Panc1 (cell line): ENCODE measurements around the gene ACAD8. TPM values are rescaled to one million over a fixed set of nuclear protein-coding genes. Genes with fewer than 3 reads are reported as not detected.

Source experiments
- ATAC-seq: fragments of 200-7000 bp; cut with Tn5 transposase; 2 replicates; pipeline ENCODE4 v1.9.1; 2020; ENCODE audit warnings: mild to moderate bottlenecking, moderate library complexity
- BruUV-seq: library from RNA; stranded (reverse); fragments of 400-500 nt; replicated peaks from 2 replicates; lab custom pipeline; 2021; lab: Mats Ljungman, UMichigan
- CTCF ChIA-PET: fragments of 300-600 bp; sonication (Branson Sonifier 250); formaldehyde crosslinking; loops from one replicate; lab custom pipeline; 2022; ENCODE audit warnings: antibody characterized with exemption; lab: Charles Lee
- POLR2A ChIA-PET: fragments of 300-600 bp; sonication (Branson Sonifier 250); formaldehyde crosslinking; loops from one replicate; lab custom pipeline; 2022; ENCODE audit warnings: antibody characterized with exemption; lab: Charles Lee
- DNase-seq: peaks from one replicate; pipeline ENCODE4 v3.0.0-alpha.2; 2010; ENCODE audit warnings: low read depth, low spot score
- H3K27ac ChIP-seq: 2 replicates; pipeline ENCODE4 v1.5.1; 2011; ENCODE audit warnings: mild to moderate bottlenecking, low read length, inconsistent platforms
- H3K27me3 ChIP-seq: fragments of 200-500 bp; sonication (Bioruptor generic); 2 replicates; pipeline ENCODE4 v1.6.0; 2014; ENCODE audit warnings: low read length, inconsistent platforms; ENCODE audit not compliant: control insufficient read depth, insufficient read depth
- H3K36me3 ChIP-seq: fragments of 200-500 bp; sonication (Bioruptor generic); 2 replicates; pipeline ENCODE4 v1.5.1; 2014; ENCODE audit warnings: inconsistent platforms, mild to moderate bottlenecking, low read length, moderate library complexity; ENCODE audit not compliant: control insufficient read depth, insufficient read depth
- H3K4me1 ChIP-seq: 2 replicates; pipeline ENCODE4 v1.5.1; 2011; ENCODE audit warnings: inconsistent platforms, mild to moderate bottlenecking, low read length, moderate library complexity; ENCODE audit not compliant: control insufficient read depth, insufficient read depth
- H3K4me3 ChIP-seq, 2 experiments: 2 replicates each; pipeline ENCODE4 v1.5.1; 2011 to 2012; ENCODE audit warnings: low read depth in 2 of 2, low read length in 2 of 2, mild to moderate bottlenecking in 2 of 2, inconsistent platforms in 1 of 2, moderate library complexity in 1 of 2
- H3K9me3 ChIP-seq: fragments of 200-500 bp; sonication (Bioruptor generic); 2 replicates; pipeline ENCODE4 v1.5.1; 2014; ENCODE audit warnings: low read depth, mild to moderate bottlenecking, inconsistent platforms, low read length, moderate library complexity; ENCODE audit not compliant: control insufficient read depth, insufficient read depth
- POLR2AphosphoS5 ChIP-seq: IDR thresholded peaks from 2 replicates; pipeline ENCODE4 v1.6.1; 2012; ENCODE audit warnings: mild to moderate bottlenecking, low read depth, low read length, moderate library complexity
- SIN3A ChIP-seq: IDR thresholded peaks from 2 replicates; pipeline ENCODE4 v1.6.1; 2012; ENCODE audit warnings: low read depth, mild to moderate bottlenecking, low read length, moderate library complexity, borderline replicate concordance; ENCODE audit not compliant: insufficient read depth
- TCF7L2 ChIP-seq: IDR thresholded peaks from 2 replicates; pipeline ENCODE4 v1.6.1; 2011; ENCODE audit warnings: mild to moderate bottlenecking, low read depth, low read length, inconsistent platforms
- in situ Hi-C: cut with HindIII; loops from 2 replicates; pipeline ENCODE4 v1.10.0; 2016; ENCODE audit warnings: low sequenced_read_pairs, low pct_unique_long_range_greater_than_20kb
- intact Hi-C: fragments of 100-400 bp; cut with micrococcal nuclease; formaldehyde crosslinking; loops from one replicate; pipeline ENCODE4 v1.10.0; 2022; ENCODE audit not compliant: unreplicated experiment
- total RNA-seq: library from RNA; stranded (reverse); gene quantifications from one replicate; pipeline ENCODE4 v1.2.1, GENCODE V29; 2021; ENCODE audit not compliant: unreplicated experiment
- TF ChIP-seq, protein P1 (sequence below): fragments of 450-650 bp; IDR thresholded peaks from 2 replicates; pipeline ENCODE4 v1.5.1; 2017; ENCODE audit warnings: mild to moderate bottlenecking
- TF ChIP-seq, protein P2 (sequence below), 2 experiments: IDR thresholded peaks; 2 replicates each; pipeline ENCODE4 v1.6.1; 2011 to 2012; ENCODE audit warnings: low read depth in 2 of 2, control low read depth in 1 of 2, low read length in 1 of 2, mild to moderate bottlenecking in 1 of 2, moderate library complexity in 1 of 2; ENCODE audit not compliant: insufficient read depth in 1 of 2

Gene ACAD8
- total RNA-seq, 1 experiment from 2014 or later = 28.4 TPM

DNA sequence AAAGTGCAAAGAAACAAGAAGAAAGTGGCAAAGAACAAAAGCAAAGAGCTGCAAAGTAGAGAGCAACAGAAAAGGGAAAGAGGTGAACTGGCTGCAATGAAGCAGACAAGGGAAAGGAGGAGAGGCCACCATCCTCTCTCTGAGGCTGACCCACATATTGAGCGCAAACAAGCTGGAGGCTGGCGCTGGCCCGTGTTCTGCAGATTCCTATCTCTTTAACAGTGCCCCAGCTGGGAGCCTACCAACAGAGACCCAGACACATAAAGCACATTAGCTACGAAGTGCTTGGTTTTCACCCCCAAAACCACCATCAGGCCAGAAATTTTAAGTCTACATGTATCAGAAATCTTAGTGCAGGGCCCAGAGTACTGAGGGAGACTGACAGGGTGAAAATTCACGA is 47.2 kb upstream of the ACAD8 start:
- H3K9me3 ChIP-seq = no peaks in the 10 kb centered on the region
- POLR2A ChIA-PET = no interaction called here
- H3K36me3 ChIP-seq = peaks cover 53% of the 10 kb centered on the region

DNA sequence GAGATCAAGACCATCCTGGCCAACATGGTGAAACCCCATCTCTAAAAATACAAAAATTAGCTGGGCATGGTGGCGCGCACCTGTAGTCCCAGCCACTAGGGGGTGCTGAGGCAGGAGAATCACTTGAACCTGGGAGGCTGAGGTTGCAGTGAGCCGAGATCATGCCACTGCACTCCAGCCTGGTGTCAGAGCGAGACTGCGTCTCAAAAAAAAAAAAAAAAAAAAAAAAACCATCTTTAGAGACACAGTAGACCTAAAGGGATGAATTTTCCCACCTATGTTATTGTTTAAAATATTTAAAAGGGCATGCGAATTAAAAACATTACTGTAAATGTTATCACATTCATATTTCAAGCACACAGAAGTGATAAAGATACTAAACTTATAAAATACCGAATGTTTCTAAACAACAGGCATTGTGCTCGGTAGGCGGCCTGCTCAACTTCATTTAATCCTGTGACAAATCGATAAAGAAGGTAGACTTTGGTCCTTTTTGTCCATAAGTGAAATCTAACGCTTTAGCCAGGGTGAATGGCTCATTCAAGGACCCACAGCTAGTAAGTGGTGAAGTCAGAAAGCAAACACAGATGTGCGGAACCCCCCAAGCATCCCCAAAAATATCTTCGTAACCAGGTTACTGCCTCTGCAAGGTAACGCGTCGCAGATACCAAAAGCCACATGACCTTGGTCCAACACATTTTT is 45.7 kb upstream of the ACAD8 start:
- CTCF ChIA-PET = interaction anchor here (0.7 kb wide), 2 partner anchors 47 to 1560 kb away, joined by 8 to 25 read pairs; no protein-coding TSS in a partner anchor
- in situ Hi-C loops = no loop called here
- no peak for DNase-seq
- Histone ChIP-seq H3K27ac (no peak overlapping the region), H3K9me3 (no peaks in the 10 kb centered on the region), H3K27me3 (no peaks in the 10 kb centered on the region), H3K36me3 (peaks cover 53% of the 10 kb centered on the region), H3K4me1 (no peaks in the 10 kb centered on the region), H3K4me3 (no peak overlapping the region)
- POLR2A ChIA-PET = no interaction called here
- BruUV-seq = no TSS peak
- ATAC-seq = peak; percentile 72; the same call in 1 of the 2 replicates
- intact Hi-C loops = no loop called here
- TF ChIP-seq TCF7L2 = no peak
- TF ChIP-seq POLR2AphosphoS5 = no peak
- TF ChIP-seq, protein P1, sequence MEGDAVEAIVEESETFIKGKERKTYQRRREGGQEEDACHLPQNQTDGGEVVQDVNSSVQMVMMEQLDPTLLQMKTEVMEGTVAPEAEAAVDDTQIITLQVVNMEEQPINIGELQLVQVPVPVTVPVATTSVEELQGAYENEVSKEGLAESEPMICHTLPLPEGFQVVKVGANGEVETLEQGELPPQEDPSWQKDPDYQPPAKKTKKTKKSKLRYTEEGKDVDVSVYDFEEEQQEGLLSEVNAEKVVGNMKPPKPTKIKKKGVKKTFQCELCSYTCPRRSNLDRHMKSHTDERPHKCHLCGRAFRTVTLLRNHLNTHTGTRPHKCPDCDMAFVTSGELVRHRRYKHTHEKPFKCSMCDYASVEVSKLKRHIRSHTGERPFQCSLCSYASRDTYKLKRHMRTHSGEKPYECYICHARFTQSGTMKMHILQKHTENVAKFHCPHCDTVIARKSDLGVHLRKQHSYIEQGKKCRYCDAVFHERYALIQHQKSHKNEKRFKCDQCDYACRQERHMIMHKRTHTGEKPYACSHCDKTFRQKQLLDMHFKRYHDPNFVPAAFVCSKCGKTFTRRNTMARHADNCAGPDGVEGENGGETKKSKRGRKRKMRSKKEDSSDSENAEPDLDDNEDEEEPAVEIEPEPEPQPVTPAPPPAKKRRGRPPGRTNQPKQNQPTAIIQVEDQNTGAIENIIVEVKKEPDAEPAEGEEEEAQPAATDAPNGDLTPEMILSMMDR = peak; percentile 96
- TF ChIP-seq, protein P2, sequence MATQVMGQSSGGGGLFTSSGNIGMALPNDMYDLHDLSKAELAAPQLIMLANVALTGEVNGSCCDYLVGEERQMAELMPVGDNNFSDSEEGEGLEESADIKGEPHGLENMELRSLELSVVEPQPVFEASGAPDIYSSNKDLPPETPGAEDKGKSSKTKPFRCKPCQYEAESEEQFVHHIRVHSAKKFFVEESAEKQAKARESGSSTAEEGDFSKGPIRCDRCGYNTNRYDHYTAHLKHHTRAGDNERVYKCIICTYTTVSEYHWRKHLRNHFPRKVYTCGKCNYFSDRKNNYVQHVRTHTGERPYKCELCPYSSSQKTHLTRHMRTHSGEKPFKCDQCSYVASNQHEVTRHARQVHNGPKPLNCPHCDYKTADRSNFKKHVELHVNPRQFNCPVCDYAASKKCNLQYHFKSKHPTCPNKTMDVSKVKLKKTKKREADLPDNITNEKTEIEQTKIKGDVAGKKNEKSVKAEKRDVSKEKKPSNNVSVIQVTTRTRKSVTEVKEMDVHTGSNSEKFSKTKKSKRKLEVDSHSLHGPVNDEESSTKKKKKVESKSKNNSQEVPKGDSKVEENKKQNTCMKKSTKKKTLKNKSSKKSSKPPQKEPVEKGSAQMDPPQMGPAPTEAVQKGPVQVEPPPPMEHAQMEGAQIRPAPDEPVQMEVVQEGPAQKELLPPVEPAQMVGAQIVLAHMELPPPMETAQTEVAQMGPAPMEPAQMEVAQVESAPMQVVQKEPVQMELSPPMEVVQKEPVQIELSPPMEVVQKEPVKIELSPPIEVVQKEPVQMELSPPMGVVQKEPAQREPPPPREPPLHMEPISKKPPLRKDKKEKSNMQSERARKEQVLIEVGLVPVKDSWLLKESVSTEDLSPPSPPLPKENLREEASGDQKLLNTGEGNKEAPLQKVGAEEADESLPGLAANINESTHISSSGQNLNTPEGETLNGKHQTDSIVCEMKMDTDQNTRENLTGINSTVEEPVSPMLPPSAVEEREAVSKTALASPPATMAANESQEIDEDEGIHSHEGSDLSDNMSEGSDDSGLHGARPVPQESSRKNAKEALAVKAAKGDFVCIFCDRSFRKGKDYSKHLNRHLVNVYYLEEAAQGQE (IDR thresholded peaks at IDR 0.05; ENCODE audit: insufficient read depth in 1 of 2, low read depth in 2 of 2, low read length in 1 of 2) = no peak

More for the DNA sequence above, 47.2 kb upstream of the ACAD8 start:
- no TSS peak for BruUV-seq
- Histone ChIP-seq H3K27ac (no peak overlapping the region), H3K4me3 (no peak overlapping the region), H3K4me1 (no peaks in the 10 kb centered on the region), H3K27me3 (no peaks in the 10 kb centered on the region)
- CTCF ChIA-PET = no interaction called here
- intact Hi-C loops (no loop called here), in situ Hi-C loops (no loop called here)
- ATAC-seq = no peak
- DNase-seq = no peak
- TF ChIP-seq SIN3A (no peak), POLR2AphosphoS5 (no peak), TCF7L2 (no peak)
- TF ChIP-seq, protein P2 (IDR thresholded peaks at IDR 0.05; ENCODE audit: insufficient read depth in 1 of 2, low read depth in 2 of 2, low read length in 1 of 2) = no peak
- TF ChIP-seq, protein P1 = no peak
